Panc1 (cell line): Measurements from ENCODE around the gene GKAP1. TPM values are rescaled to one million over a fixed set of nuclear protein-coding genes. Genes with fewer than 3 reads are reported as not detected.

Experiments
- ATAC-seq: fragments of 200-7000 bp; cut with Tn5 transposase; 2 replicates; pipeline ENCODE4 v1.9.1; 2020; ENCODE audit warnings: mild to moderate bottlenecking, moderate library complexity
- BruUV-seq: library from RNA; stranded (reverse); fragments of 400-500 nt; replicated peaks from 2 replicates; lab custom pipeline; 2021; lab: Mats Ljungman, UMichigan
- CTCF ChIA-PET: fragments of 300-600 bp; sonication (Branson Sonifier 250); formaldehyde crosslinking; loops from one replicate; lab custom pipeline; 2022; ENCODE audit warnings: antibody characterized with exemption; lab: Charles Lee
- POLR2A ChIA-PET: fragments of 300-600 bp; sonication (Branson Sonifier 250); formaldehyde crosslinking; loops from one replicate; lab custom pipeline; 2022; ENCODE audit warnings: antibody characterized with exemption; lab: Charles Lee
- DNase-seq: peaks from one replicate; pipeline ENCODE4 v3.0.0-alpha.2; 2010; ENCODE audit warnings: low read depth, low spot score
- H3K27ac ChIP-seq: 2 replicates; pipeline ENCODE4 v1.5.1; 2011; ENCODE audit warnings: mild to moderate bottlenecking, low read length, inconsistent platforms
- H3K27me3 ChIP-seq: fragments of 200-500 bp; sonication (Bioruptor generic); 2 replicates; pipeline ENCODE4 v1.6.0; 2014; ENCODE audit warnings: low read length, inconsistent platforms; ENCODE audit not compliant: control insufficient read depth, insufficient read depth
- H3K36me3 ChIP-seq: fragments of 200-500 bp; sonication (Bioruptor generic); 2 replicates; pipeline ENCODE4 v1.5.1; 2014; ENCODE audit warnings: inconsistent platforms, mild to moderate bottlenecking, low read length, moderate library complexity; ENCODE audit not compliant: control insufficient read depth, insufficient read depth
- H3K4me1 ChIP-seq: 2 replicates; pipeline ENCODE4 v1.5.1; 2011; ENCODE audit warnings: inconsistent platforms, mild to moderate bottlenecking, low read length, moderate library complexity; ENCODE audit not compliant: control insufficient read depth, insufficient read depth
- H3K4me3 ChIP-seq, 2 experiments: 2 replicates each; pipeline ENCODE4 v1.5.1; 2011 to 2012; ENCODE audit warnings: low read depth in 2 of 2, low read length in 2 of 2, mild to moderate bottlenecking in 2 of 2, inconsistent platforms in 1 of 2, moderate library complexity in 1 of 2
- H3K9me3 ChIP-seq: fragments of 200-500 bp; sonication (Bioruptor generic); 2 replicates; pipeline ENCODE4 v1.5.1; 2014; ENCODE audit warnings: low read depth, mild to moderate bottlenecking, inconsistent platforms, low read length, moderate library complexity; ENCODE audit not compliant: control insufficient read depth, insufficient read depth
- CTCF ChIP-seq: fragments of 450-650 bp; IDR thresholded peaks from 2 replicates; pipeline ENCODE4 v1.5.1; 2017; ENCODE audit warnings: mild to moderate bottlenecking
- POLR2AphosphoS5 ChIP-seq: IDR thresholded peaks from 2 replicates; pipeline ENCODE4 v1.6.1; 2012; ENCODE audit warnings: mild to moderate bottlenecking, low read depth, low read length, moderate library complexity
- SIN3A ChIP-seq: IDR thresholded peaks from 2 replicates; pipeline ENCODE4 v1.6.1; 2012; ENCODE audit warnings: low read depth, mild to moderate bottlenecking, low read length, moderate library complexity, borderline replicate concordance; ENCODE audit not compliant: insufficient read depth
- TCF7L2 ChIP-seq: IDR thresholded peaks from 2 replicates; pipeline ENCODE4 v1.6.1; 2011; ENCODE audit warnings: mild to moderate bottlenecking, low read depth, low read length, inconsistent platforms
- in situ Hi-C: cut with HindIII; loops from 2 replicates; pipeline ENCODE4 v1.10.0; 2016; ENCODE audit warnings: low sequenced_read_pairs, low pct_unique_long_range_greater_than_20kb
- intact Hi-C: fragments of 100-400 bp; cut with micrococcal nuclease; formaldehyde crosslinking; loops from one replicate; pipeline ENCODE4 v1.10.0; 2022; ENCODE audit not compliant: unreplicated experiment
- total RNA-seq: library from RNA; stranded (reverse); gene quantifications from one replicate; pipeline ENCODE4 v1.2.1, GENCODE V29; 2021; ENCODE audit not compliant: unreplicated experiment
- TF ChIP-seq, protein P1 (sequence below), 2 experiments: IDR thresholded peaks; 2 replicates each; pipeline ENCODE4 v1.6.1; 2011 to 2012; ENCODE audit warnings: low read depth in 2 of 2, control low read depth in 1 of 2, low read length in 1 of 2, mild to moderate bottlenecking in 1 of 2, moderate library complexity in 1 of 2; ENCODE audit not compliant: insufficient read depth in 1 of 2

GKAP1 gene
- total RNA-seq, 1 experiment from 2014 or later: 5.2 TPM

DNA sequence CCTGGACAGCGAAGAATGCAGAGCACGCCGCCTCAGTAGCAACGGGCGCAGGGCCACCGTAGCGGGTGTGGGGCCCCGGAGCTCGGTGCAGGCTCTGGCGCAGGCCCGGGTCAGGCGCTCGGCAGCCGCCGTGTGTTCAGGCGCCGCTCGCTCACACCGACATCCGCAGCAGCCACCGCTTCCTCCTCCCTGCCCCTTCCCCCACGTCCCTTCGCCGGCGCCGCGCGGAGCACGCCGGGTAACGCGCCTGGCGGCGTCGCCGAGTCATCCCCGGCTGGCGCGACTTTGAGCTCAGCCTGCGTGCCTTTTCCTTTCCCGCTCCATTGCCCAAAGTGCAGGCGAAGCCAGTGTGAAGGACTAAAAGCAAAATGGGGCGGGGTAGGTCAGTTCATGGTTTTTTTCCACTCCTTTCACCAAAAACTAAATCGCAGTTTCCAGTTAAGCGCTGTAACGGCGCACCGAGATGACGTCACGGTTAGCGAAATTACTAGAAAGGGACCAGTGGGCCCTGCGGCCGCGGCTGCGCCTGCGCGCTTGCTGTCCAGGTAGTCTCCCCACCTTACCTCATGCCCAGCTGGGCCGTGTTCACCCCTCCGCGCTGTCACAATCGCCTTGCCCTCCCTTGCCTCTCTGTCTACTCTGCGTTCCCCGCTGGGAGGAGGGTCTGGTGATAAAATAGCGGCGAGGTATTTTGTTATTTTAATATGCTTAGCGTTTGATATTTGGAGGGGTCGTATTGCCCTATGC is 109.6 kb downstream of the GKAP1 start, which contains the start of gene UBQLN1:
TSS of gene UBQLN1 (minus strand) at position 191 of the 747 bp plus-strand sequence. CDS start 279 bp downstream, outside the sequence.
- in situ Hi-C loops: no loop called here
- CTCF ChIA-PET: no interaction called here

DNA sequence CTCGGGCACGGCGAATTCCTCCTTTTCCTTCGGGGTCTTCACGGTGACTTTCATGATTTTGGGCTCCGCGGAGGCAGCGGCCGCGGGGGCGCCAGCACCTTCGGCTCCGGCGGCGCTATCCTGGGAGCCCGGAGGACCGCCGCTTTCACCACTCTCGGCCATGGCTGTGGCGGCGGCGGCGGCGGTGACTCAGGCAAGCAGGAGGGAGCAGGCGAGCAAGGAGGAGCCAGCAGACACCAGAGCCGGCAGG is 110.1 kb downstream of the GKAP1 start:
- peak overlapping the region; percentile 78 for H3K27ac ChIP-seq
- in situ Hi-C loops (no loop called here), intact Hi-C loops (no loop called here)
- peak overlapping the region; percentile 85 to 92 for H3K4me3 ChIP-seq
- ATAC-seq (peak; percentile 90), DNase-seq (peak; percentile 8)
- H3K36me3 ChIP-seq: no peaks in the 10 kb centered on the region; the same call in 1 of the 2 replicates
- H3K27me3 ChIP-seq: no peaks in the 10 kb centered on the region
- H3K9me3 ChIP-seq: no peaks in the 10 kb centered on the region
- CTCF ChIA-PET: no interaction called here
- POLR2A ChIA-PET: interaction anchor here (1.0 kb wide), 1 partner anchor 240 kb away, joined by 3 read pairs; no protein-coding TSS in a partner anchor
- BruUV-seq: no TSS peak
- TF ChIP-seq TCF7L2: no peak
- no peak for TF ChIP-seq SIN3A
- no peak for TF ChIP-seq CTCF
- no peak for TF ChIP-seq POLR2AphosphoS5
- TF ChIP-seq, protein P1, sequence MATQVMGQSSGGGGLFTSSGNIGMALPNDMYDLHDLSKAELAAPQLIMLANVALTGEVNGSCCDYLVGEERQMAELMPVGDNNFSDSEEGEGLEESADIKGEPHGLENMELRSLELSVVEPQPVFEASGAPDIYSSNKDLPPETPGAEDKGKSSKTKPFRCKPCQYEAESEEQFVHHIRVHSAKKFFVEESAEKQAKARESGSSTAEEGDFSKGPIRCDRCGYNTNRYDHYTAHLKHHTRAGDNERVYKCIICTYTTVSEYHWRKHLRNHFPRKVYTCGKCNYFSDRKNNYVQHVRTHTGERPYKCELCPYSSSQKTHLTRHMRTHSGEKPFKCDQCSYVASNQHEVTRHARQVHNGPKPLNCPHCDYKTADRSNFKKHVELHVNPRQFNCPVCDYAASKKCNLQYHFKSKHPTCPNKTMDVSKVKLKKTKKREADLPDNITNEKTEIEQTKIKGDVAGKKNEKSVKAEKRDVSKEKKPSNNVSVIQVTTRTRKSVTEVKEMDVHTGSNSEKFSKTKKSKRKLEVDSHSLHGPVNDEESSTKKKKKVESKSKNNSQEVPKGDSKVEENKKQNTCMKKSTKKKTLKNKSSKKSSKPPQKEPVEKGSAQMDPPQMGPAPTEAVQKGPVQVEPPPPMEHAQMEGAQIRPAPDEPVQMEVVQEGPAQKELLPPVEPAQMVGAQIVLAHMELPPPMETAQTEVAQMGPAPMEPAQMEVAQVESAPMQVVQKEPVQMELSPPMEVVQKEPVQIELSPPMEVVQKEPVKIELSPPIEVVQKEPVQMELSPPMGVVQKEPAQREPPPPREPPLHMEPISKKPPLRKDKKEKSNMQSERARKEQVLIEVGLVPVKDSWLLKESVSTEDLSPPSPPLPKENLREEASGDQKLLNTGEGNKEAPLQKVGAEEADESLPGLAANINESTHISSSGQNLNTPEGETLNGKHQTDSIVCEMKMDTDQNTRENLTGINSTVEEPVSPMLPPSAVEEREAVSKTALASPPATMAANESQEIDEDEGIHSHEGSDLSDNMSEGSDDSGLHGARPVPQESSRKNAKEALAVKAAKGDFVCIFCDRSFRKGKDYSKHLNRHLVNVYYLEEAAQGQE (IDR thresholded peaks at IDR 0.05; ENCODE audit: insufficient read depth in 1 of 2, low read depth in 2 of 2, low read length in 1 of 2): no peak
- H3K4me1 ChIP-seq: peaks cover 10% of the 10 kb centered on the region

More for the DNA sequence above, 109.6 kb downstream of the GKAP1 start, which contains the start of gene UBQLN1:
- peak within 1 kb of the TSS; percentile 85 to 92 for H3K4me3 ChIP-seq
- ATAC-seq (peak; percentile 93), DNase-seq (peak; percentile 54)
- intact Hi-C loops: no loop called here
- H3K27me3 ChIP-seq: no peaks in the 10 kb centered on the region
- peak within 1 kb of the TSS; percentile 78 for H3K27ac ChIP-seq
- H3K36me3 ChIP-seq: no peaks in the 10 kb centered on the region; the same call in 1 of the 2 replicates
- BruUV-seq: no TSS peak
- peaks cover 5% of the 10 kb centered on the region for H3K4me1 ChIP-seq
- TF ChIP-seq TCF7L2: peak; percentile 68
- no peak for TF ChIP-seq CTCF
- peak; percentile 66 for TF ChIP-seq POLR2AphosphoS5
- H3K9me3 ChIP-seq: no peaks in the 10 kb centered on the region
- POLR2A ChIA-PET: no interaction called here
